HG02678 (cell line): ENCODE data around the gene SHE.
"Not testable (repeated sequence)": the region's sequence is repeated elsewhere in the genome, so short reads cannot be mapped to it uniquely, and the experiment has no call there.

Experiments used
- ATAC-seq: cut with Tn5 transposase; IDR thresholded peaks from one replicate; pipeline ENCODE4 v1.9.1; 2021; ENCODE audit warnings: mild to moderate bottlenecking, moderate library complexity; ENCODE audit not compliant: unreplicated experiment

The SHE gene

GRCh38 chr1:154517661-154518060, 15.4 kb upstream of the SHE start:
- ATAC-seq: no peak

GRCh38 chr1:154514066-154514553, 11.9 kb upstream of the SHE start:
- ATAC-seq: no peak

GRCh38 chr1:154512760-154513159, 10.5 kb upstream of the SHE start:
- ATAC-seq: no peak

GRCh38 chr1:154503898-154504297, 1.7 kb upstream of the SHE start:
- ATAC-seq: no peak

GRCh38 chr1:154502744-154503115, 518 bp upstream of the SHE start:
- ATAC-seq: no peak

- ATAC-seq: no peak
Observed at GRCh38 chr1:154501423-154502065, 668 bp downstream of the SHE start.

- ATAC-seq: no peak
Observed at GRCh38 chr1:154500533-154500932, 1.7 kb downstream of the SHE start.

GRCh38 chr1:154499446-154499845, 2.8 kb downstream of the SHE start:
- no peak for ATAC-seq

GRCh38 chr1:154497026-154497806, 5.0 kb downstream of the SHE start:
- no peak for ATAC-seq

- no peak for ATAC-seq
Observed at GRCh38 chr1:154496383-154496782, 5.8 kb downstream of the SHE start.

GRCh38 chr1:154495496-154496273, 6.5 kb downstream of the SHE start:
- no peak for ATAC-seq

GRCh38 chr1:154493276-154493675, 8.9 kb downstream of the SHE start:
- no peak for ATAC-seq

- ATAC-seq: no peak
Observed at GRCh38 chr1:154492115-154492514, 10.1 kb downstream of the SHE start.

- ATAC-seq: no peak
Observed at GRCh38 chr1:154490317-154490716, 11.9 kb downstream of the SHE start.

- no peak for ATAC-seq
Observed at GRCh38 chr1:154489695-154490274, 12.4 kb downstream of the SHE start.

GRCh38 chr1:154488922-154489321, 13.3 kb downstream of the SHE start:
- ATAC-seq: no peak

GRCh38 chr1:154486756-154487155, 15.5 kb downstream of the SHE start:
- ATAC-seq: not testable (repeated sequence)

GRCh38 chr1:154485910-154486496, 16.2 kb downstream of the SHE start:
- ATAC-seq: no peak

GRCh38 chr1:154485106-154485505, 17.1 kb downstream of the SHE start:
- ATAC-seq: no peak

- ATAC-seq: no peak
Observed at GRCh38 chr1:154483941-154484803, 18.0 kb downstream of the SHE start.
